ENCODE measurements around the gene CD79B.
"Not testable (repeated sequence)": the region's sequence is repeated elsewhere in the genome, so short reads cannot be mapped to it uniquely, and the experiment has no call there.

Gene CD79B

GRCh38 chr17:63918789-63919305, 13.3 kb downstream of the CD79B start, which contains the start of gene GH1:
TSS of gene GH1 (minus strand) at chr17:63918839. CDS start at chr17:63918776, 63 bp downstream.
- H3K27me3 ChIP-seq (ENCODE audit: control insufficient read depth, insufficient read depth, low read length); H3K9ac ChIP-seq (ENCODE audit: low read depth, low read length); H3K27ac ChIP-seq (ENCODE audit: low read depth, low read length); H3K4me1 ChIP-seq (ENCODE audit: control insufficient read depth, insufficient read depth, low read length); H3K9me3 ChIP-seq (ENCODE audit: control insufficient read depth, insufficient read depth, low read length); H3K36me3 ChIP-seq (ENCODE audit: control insufficient read depth, insufficient read depth, low read length): not testable (repeated sequence)
- peak within 1 kb of the TSS; percentile 25; the same call in 1 of the 2 replicates for H3K4me3 ChIP-seq (ENCODE audit: low read depth, low read length)

GRCh38 chr17:63918305-63918704, 13.8 kb downstream of the CD79B start:
- no peak overlapping the region for H3K9ac ChIP-seq (ENCODE audit: low read depth, low read length)
- H3K36me3 ChIP-seq (ENCODE audit: control insufficient read depth, insufficient read depth, low read length) = no peaks in the 10 kb centered on the region
- peak overlapping the region; percentile 25; the same call in 1 of the 2 replicates for H3K4me3 ChIP-seq (ENCODE audit: low read depth, low read length)
- H3K9me3 ChIP-seq (ENCODE audit: control insufficient read depth, insufficient read depth, low read length) = no peaks in the 10 kb centered on the region
- H3K27ac ChIP-seq (ENCODE audit: low read depth, low read length) = no peak overlapping the region
- H3K4me1 ChIP-seq (ENCODE audit: control insufficient read depth, insufficient read depth, low read length) = no peaks in the 10 kb centered on the region; the same call in 1 of the 2 replicates
- no peaks in the 10 kb centered on the region; the same call in 1 of the 2 replicates for H3K27me3 ChIP-seq (ENCODE audit: control insufficient read depth, insufficient read depth, low read length)

- no peak overlapping the region for H3K9ac ChIP-seq (ENCODE audit: low read depth, low read length)
- no peaks in the 10 kb centered on the region; the same call in 1 of the 2 replicates for H3K27me3 ChIP-seq (ENCODE audit: control insufficient read depth, insufficient read depth, low read length)
- no peak overlapping the region; the same call in 1 of the 2 replicates for H3K4me3 ChIP-seq (ENCODE audit: low read depth, low read length)
- no peaks in the 10 kb centered on the region for H3K9me3 ChIP-seq (ENCODE audit: control insufficient read depth, insufficient read depth, low read length)
- no peaks in the 10 kb centered on the region; the same call in 1 of the 2 replicates for H3K4me1 ChIP-seq (ENCODE audit: control insufficient read depth, insufficient read depth, low read length)
- no peaks in the 10 kb centered on the region for H3K36me3 ChIP-seq (ENCODE audit: control insufficient read depth, insufficient read depth, low read length)
- H3K27ac ChIP-seq (ENCODE audit: low read depth, low read length) = no peak overlapping the region
These were observed 14.5 kb downstream of the CD79B start for GRCh38 chr17:63917646-63918045.

GRCh38 chr17:63917206-63917605, 14.9 kb downstream of the CD79B start:
- H3K27me3 ChIP-seq (ENCODE audit: control insufficient read depth, insufficient read depth, low read length); H3K4me1 ChIP-seq (ENCODE audit: control insufficient read depth, insufficient read depth, low read length); H3K9me3 ChIP-seq (ENCODE audit: control insufficient read depth, insufficient read depth, low read length); H3K4me3 ChIP-seq (ENCODE audit: low read depth, low read length); H3K9ac ChIP-seq (ENCODE audit: low read depth, low read length); H3K36me3 ChIP-seq (ENCODE audit: control insufficient read depth, insufficient read depth, low read length); H3K27ac ChIP-seq (ENCODE audit: low read depth, low read length): not testable (repeated sequence)

GRCh38 chr17:63916566-63917185, 15.5 kb downstream of the CD79B start:
- no peaks in the 10 kb centered on the region for H3K9me3 ChIP-seq (ENCODE audit: control insufficient read depth, insufficient read depth, low read length)
- H3K9ac ChIP-seq (ENCODE audit: low read depth, low read length) = no peak overlapping the region
- no peak overlapping the region for H3K27ac ChIP-seq (ENCODE audit: low read depth, low read length)
- H3K4me3 ChIP-seq (ENCODE audit: low read depth, low read length) = no peak overlapping the region
- no peaks in the 10 kb centered on the region; the same call in 1 of the 2 replicates for H3K4me1 ChIP-seq (ENCODE audit: control insufficient read depth, insufficient read depth, low read length)
- no peaks in the 10 kb centered on the region; the same call in 1 of the 2 replicates for H3K27me3 ChIP-seq (ENCODE audit: control insufficient read depth, insufficient read depth, low read length)
- H3K36me3 ChIP-seq (ENCODE audit: control insufficient read depth, insufficient read depth, low read length) = no peaks in the 10 kb centered on the region

- H3K9me3 ChIP-seq (ENCODE audit: control insufficient read depth, insufficient read depth, low read length); H3K27me3 ChIP-seq (ENCODE audit: control insufficient read depth, insufficient read depth, low read length); H3K4me3 ChIP-seq (ENCODE audit: low read depth, low read length); H3K36me3 ChIP-seq (ENCODE audit: control insufficient read depth, insufficient read depth, low read length); H3K9ac ChIP-seq (ENCODE audit: low read depth, low read length); H3K4me1 ChIP-seq (ENCODE audit: control insufficient read depth, insufficient read depth, low read length); H3K27ac ChIP-seq (ENCODE audit: low read depth, low read length): not testable (repeated sequence)
These were observed 16.4 kb downstream of the CD79B start for GRCh38 chr17:63915753-63916152.

- Histone ChIP-seq H3K9ac (ENCODE audit: low read depth, low read length) (no peak overlapping the region), H3K27me3 (ENCODE audit: control insufficient read depth, insufficient read depth, low read length) (no peaks in the 10 kb centered on the region; the same call in 1 of the 2 replicates), H3K4me1 (ENCODE audit: control insufficient read depth, insufficient read depth, low read length) (no peaks in the 10 kb centered on the region; the same call in 1 of the 2 replicates)
These were observed 17.7 kb downstream of the CD79B start for GRCh38 chr17:63914471-63914870.

GRCh38 chr17:63911657-63912100, 20.5 kb downstream of the CD79B start:
- Histone ChIP-seq H3K4me1 (ENCODE audit: control insufficient read depth, insufficient read depth, low read length) (peaks cover 13% of the 10 kb centered on the region), H3K27me3 (ENCODE audit: control insufficient read depth, insufficient read depth, low read length) (no peaks in the 10 kb centered on the region)

More at GRCh38 chr17:63914471-63914870, 17.7 kb downstream of the CD79B start:
- Histone ChIP-seq H3K9me3 (ENCODE audit: control insufficient read depth, insufficient read depth, low read length) (no peaks in the 10 kb centered on the region), H3K4me3 (ENCODE audit: low read depth, low read length) (no peak overlapping the region), H3K27ac (ENCODE audit: low read depth, low read length) (no peak overlapping the region), H3K36me3 (ENCODE audit: control insufficient read depth, insufficient read depth, low read length) (no peaks in the 10 kb centered on the region)

GRCh38 chr17:63911041-63911635, 21.0 kb downstream of the CD79B start, which contains the start of gene CSHL1:
TSS of gene CSHL1 (minus strand) at chr17:63911258. CDS start at chr17:63911196, 62 bp downstream.
- Histone ChIP-seq H3K27me3 (ENCODE audit: control insufficient read depth, insufficient read depth, low read length) (no peaks in the 10 kb centered on the region), H3K4me3 (ENCODE audit: low read depth, low read length) (no peak within 1 kb of the TSS)

More at GRCh38 chr17:63911657-63912100, 20.5 kb downstream of the CD79B start:
- H3K9ac ChIP-seq (ENCODE audit: low read depth, low read length) = no peak overlapping the region
- H3K27ac ChIP-seq (ENCODE audit: low read depth, low read length) = no peak overlapping the region
- no peak overlapping the region for H3K4me3 ChIP-seq (ENCODE audit: low read depth, low read length)
- H3K36me3 ChIP-seq (ENCODE audit: control insufficient read depth, insufficient read depth, low read length) = no peaks in the 10 kb centered on the region
- H3K9me3 ChIP-seq (ENCODE audit: control insufficient read depth, insufficient read depth, low read length) = no peaks in the 10 kb centered on the region

GRCh38 chr17:63910096-63910495, 22.0 kb downstream of the CD79B start:
- no peak overlapping the region for H3K9ac ChIP-seq (ENCODE audit: low read depth, low read length)
- H3K9me3 ChIP-seq (ENCODE audit: control insufficient read depth, insufficient read depth, low read length) = no peaks in the 10 kb centered on the region
- no peak overlapping the region for H3K27ac ChIP-seq (ENCODE audit: low read depth, low read length)
- no peak overlapping the region for H3K4me3 ChIP-seq (ENCODE audit: low read depth, low read length)
- H3K36me3 ChIP-seq (ENCODE audit: control insufficient read depth, insufficient read depth, low read length) = no peaks in the 10 kb centered on the region
- H3K4me1 ChIP-seq (ENCODE audit: control insufficient read depth, insufficient read depth, low read length) = peaks cover 13% of the 10 kb centered on the region
- H3K27me3 ChIP-seq (ENCODE audit: control insufficient read depth, insufficient read depth, low read length) = no peaks in the 10 kb centered on the region

More at GRCh38 chr17:63911041-63911635, 21.0 kb downstream of the CD79B start, which contains the start of gene CSHL1:
- Histone ChIP-seq H3K4me1 (ENCODE audit: control insufficient read depth, insufficient read depth, low read length) (peaks cover 13% of the 10 kb centered on the region), H3K9me3 (ENCODE audit: control insufficient read depth, insufficient read depth, low read length) (no peaks in the 10 kb centered on the region), H3K27ac (ENCODE audit: low read depth, low read length) (no peak within 1 kb of the TSS), H3K9ac (ENCODE audit: low read depth, low read length) (no peak within 1 kb of the TSS), H3K36me3 (ENCODE audit: control insufficient read depth, insufficient read depth, low read length) (no peaks in the 10 kb centered on the region)

- not testable (repeated sequence) for H3K36me3 ChIP-seq (ENCODE audit: control insufficient read depth, insufficient read depth, low read length); H3K27me3 ChIP-seq (ENCODE audit: control insufficient read depth, insufficient read depth, low read length); H3K9me3 ChIP-seq (ENCODE audit: control insufficient read depth, insufficient read depth, low read length); H3K4me3 ChIP-seq (ENCODE audit: low read depth, low read length); H3K9ac ChIP-seq (ENCODE audit: low read depth, low read length); H3K27ac ChIP-seq (ENCODE audit: low read depth, low read length)
- peaks cover 13% of the 10 kb centered on the region for H3K4me1 ChIP-seq (ENCODE audit: control insufficient read depth, insufficient read depth, low read length)
These were observed 22.5 kb downstream of the CD79B start for GRCh38 chr17:63909586-63909985.

Data from HUES48 (cell line).